A673 (cell line): Measurements from ENCODE around the gene SPAG9. TPM values are rescaled to one million over a fixed set of nuclear protein-coding genes. Genes with fewer than 3 reads are reported as not detected.

Experiments used
- BruUV-seq: library from RNA; stranded (reverse); fragments of 400-500 nt; replicated peaks from 2 replicates; lab custom pipeline; 2021; lab: Mats Ljungman, UMichigan
- CTCF ChIA-PET: fragments of 300-600 bp; sonication (Branson Sonifier 250); formaldehyde crosslinking; loops from one replicate; lab custom pipeline; 2022; ENCODE audit warnings: antibody characterized with exemption; lab: Charles Lee
- POLR2A ChIA-PET: fragments of 300-600 bp; sonication (Branson Sonifier 250); formaldehyde crosslinking; loops from one replicate; lab custom pipeline; 2022; ENCODE audit warnings: antibody characterized with exemption; ENCODE audit not compliant: low non-redundant PET; lab: Charles Lee
- DNase-seq: peaks from one replicate; pipeline ENCODE4 v3.0.0-alpha.2; 2015; ENCODE audit warnings: low spot score
- H3K27ac ChIP-seq: fragments of 200-600 bp; sonication (generic); 2 replicates; pipeline ENCODE4 v1.5.1; 2016; ENCODE audit warnings: mixed run types, low read depth, mild to moderate bottlenecking, mixed read lengths, antibody characterized with exemption, low read length; ENCODE audit not compliant: poor library complexity, severe bottlenecking
- H3K27me3 ChIP-seq: fragments of 200-600 bp; sonication (generic); replicated peaks from 2 replicates; pipeline ENCODE4 v1.6.1; 2017; ENCODE audit warnings: mixed run types, low read depth, mild to moderate bottlenecking, mixed read lengths, antibody characterized with exemption, low read length; ENCODE audit not compliant: insufficient read depth, poor library complexity
- H3K36me3 ChIP-seq: fragments of 200-600 bp; sonication (generic); 2 replicates; pipeline ENCODE4 v1.6.1; 2016; ENCODE audit warnings: mixed run types, mild to moderate bottlenecking, mixed read lengths, antibody characterized with exemption, low read length; ENCODE audit not compliant: insufficient read depth, poor library complexity, severe bottlenecking
- H3K4me1 ChIP-seq: fragments of 200-600 bp; sonication (generic); 2 replicates; pipeline ENCODE4 v1.6.1; 2017; ENCODE audit warnings: mixed run types, mild to moderate bottlenecking, mixed read lengths, antibody characterized with exemption, low read length; ENCODE audit not compliant: insufficient read depth, poor library complexity, severe bottlenecking
- H3K4me3 ChIP-seq: fragments of 200-600 bp; sonication (generic); 2 replicates; pipeline ENCODE4 v1.5.1; 2016; ENCODE audit warnings: low read depth, mixed run types, mild to moderate bottlenecking, mixed read lengths, low read length; ENCODE audit not compliant: poor library complexity, severe bottlenecking
- H3K9me3 ChIP-seq: fragments of 200-600 bp; sonication (generic); 2 replicates; pipeline ENCODE4 v1.6.1; 2016; ENCODE audit warnings: mixed run types, low read depth, mild to moderate bottlenecking, mixed read lengths, antibody characterized with exemption, low read length; ENCODE audit not compliant: poor library complexity, severe bottlenecking
- EZH2 ChIP-seq: fragments of 200-600 bp; sonication (generic); IDR thresholded peaks from 2 replicates; pipeline ENCODE4 v1.6.1; 2017; ENCODE audit warnings: borderline replicate concordance, low read depth, mild to moderate bottlenecking, mixed read lengths, antibody characterized with exemption, low read length; ENCODE audit not compliant: poor library complexity, severe bottlenecking
- intact Hi-C: fragments of 100-400 bp; cut with micrococcal nuclease; formaldehyde crosslinking; loops from one replicate; pipeline ENCODE4 v1.10.0; 2022; ENCODE audit not compliant: unreplicated experiment
- total RNA-seq: library from RNA; stranded (reverse); gene quantifications from 2 replicates; pipeline ENCODE4 v1.2.3, GENCODE V29; 2021
- TF ChIP-seq, protein P1 (sequence below): fragments of 300-800, 200-600 bp; sonication (generic); conservative IDR thresholded peaks from 2 replicates; pipeline ENCODE4 v1.5.1; 2017; ENCODE audit warnings: low read depth, mild to moderate bottlenecking, antibody characterized with exemption, low read length, moderate library complexity, mixed read lengths

Gene SPAG9
- total RNA-seq, 1 experiment from 2014 or later: 82.0 TPM

DNA sequence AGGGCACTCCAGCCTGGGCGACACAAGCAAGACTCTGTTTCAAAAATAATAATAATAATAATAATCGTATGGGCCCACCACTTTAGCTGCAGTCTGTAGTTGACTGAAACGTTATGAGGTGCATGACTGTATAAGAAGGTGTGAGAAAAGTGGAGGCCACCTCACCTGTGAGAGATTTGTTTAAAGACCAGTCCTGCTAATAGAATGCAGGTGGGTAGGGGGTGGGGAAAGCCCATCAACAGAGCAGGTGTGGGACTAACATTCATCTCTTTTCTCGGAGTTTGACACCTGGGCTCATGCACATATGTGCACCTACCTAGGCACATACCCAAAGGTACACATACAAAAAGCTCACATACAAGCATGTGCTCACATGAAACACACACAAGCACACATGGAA lies 186.5 kb downstream of the SPAG9 start:
- Histone ChIP-seq H3K27ac (no peak overlapping the region), H3K27me3 (no peaks in the 10 kb centered on the region), H3K36me3 (no peaks in the 10 kb centered on the region), H3K4me3 (no peak overlapping the region), H3K9me3 (no peaks in the 10 kb centered on the region), H3K4me1 (peaks cover 6% of the 10 kb centered on the region)
- TF ChIP-seq EZH2: no peak
- TF ChIP-seq, protein P1, sequence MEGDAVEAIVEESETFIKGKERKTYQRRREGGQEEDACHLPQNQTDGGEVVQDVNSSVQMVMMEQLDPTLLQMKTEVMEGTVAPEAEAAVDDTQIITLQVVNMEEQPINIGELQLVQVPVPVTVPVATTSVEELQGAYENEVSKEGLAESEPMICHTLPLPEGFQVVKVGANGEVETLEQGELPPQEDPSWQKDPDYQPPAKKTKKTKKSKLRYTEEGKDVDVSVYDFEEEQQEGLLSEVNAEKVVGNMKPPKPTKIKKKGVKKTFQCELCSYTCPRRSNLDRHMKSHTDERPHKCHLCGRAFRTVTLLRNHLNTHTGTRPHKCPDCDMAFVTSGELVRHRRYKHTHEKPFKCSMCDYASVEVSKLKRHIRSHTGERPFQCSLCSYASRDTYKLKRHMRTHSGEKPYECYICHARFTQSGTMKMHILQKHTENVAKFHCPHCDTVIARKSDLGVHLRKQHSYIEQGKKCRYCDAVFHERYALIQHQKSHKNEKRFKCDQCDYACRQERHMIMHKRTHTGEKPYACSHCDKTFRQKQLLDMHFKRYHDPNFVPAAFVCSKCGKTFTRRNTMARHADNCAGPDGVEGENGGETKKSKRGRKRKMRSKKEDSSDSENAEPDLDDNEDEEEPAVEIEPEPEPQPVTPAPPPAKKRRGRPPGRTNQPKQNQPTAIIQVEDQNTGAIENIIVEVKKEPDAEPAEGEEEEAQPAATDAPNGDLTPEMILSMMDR: no peak
- POLR2A ChIA-PET: no interaction called here
- CTCF ChIA-PET: interaction anchor here (0.5 kb wide), 1 partner anchor 19 kb away, joined by 6 read pairs; no protein-coding TSS in a partner anchor
- DNase-seq: no peak
- intact Hi-C loops: no loop called here
- no TSS peak for BruUV-seq

DNA sequence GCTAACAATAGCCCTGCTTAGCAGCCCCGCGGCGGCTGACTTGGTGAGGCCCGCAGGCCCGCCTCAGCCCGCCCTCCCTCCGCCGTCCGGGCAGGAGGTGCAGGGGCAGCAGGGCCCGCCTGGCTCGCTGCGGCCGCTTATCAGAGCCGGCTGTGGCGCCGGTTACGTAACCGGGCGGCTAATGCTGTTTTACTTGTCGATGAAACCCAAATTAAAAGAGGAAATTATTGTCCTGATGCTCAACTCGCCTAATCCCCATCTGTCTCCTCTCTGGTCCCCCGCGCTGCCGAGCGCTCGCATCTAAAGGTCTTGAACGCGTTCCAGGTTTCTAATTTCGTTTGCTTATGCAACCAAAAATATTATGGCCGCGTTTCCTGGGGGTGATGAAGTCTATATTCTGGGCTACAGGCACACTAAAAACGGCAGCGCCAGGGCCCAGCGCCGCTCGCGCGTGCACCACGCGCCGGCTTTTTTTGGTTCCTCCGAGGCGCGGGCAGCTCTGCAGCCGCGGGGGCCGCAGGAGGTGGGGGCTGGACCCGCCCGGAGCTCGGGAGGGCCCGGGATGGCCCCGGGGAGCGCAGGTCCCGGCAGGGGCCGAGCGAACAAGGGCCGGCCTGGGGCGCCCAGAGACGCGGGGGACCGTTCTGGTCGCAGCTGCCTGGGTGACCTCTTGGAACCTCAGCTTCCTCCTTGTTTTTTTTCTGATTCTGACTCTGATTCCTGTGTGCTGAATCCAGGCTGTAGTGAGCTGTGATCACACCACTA lies 189.3 kb downstream of the SPAG9 start:
- no peaks in the 10 kb centered on the region for H3K27me3 ChIP-seq
- TF ChIP-seq, protein P1: no peak
- H3K9me3 ChIP-seq: no peaks in the 10 kb centered on the region
- peak overlapping the region; percentile 37 for H3K4me3 ChIP-seq
- H3K4me1 ChIP-seq: peaks cover 6% of the 10 kb centered on the region
- H3K36me3 ChIP-seq: no peaks in the 10 kb centered on the region
- intact Hi-C loops: no loop called here
- ChIA-PET POLR2A (interaction anchor here (0.6 to 0.7 kb wide), 3 partner anchors 65 to 249 kb away, joined by 5 to 12 read pairs (median 7); partner anchors contain the start of gene TOB1), CTCF (interaction anchor here (0.7 kb wide), 1 partner anchor 70 kb away, joined by 9 read pairs; no protein-coding TSS in a partner anchor)
- BruUV-seq: no TSS peak
- DNase-seq: peak; percentile 71
- no peak overlapping the region for H3K27ac ChIP-seq

DNA sequence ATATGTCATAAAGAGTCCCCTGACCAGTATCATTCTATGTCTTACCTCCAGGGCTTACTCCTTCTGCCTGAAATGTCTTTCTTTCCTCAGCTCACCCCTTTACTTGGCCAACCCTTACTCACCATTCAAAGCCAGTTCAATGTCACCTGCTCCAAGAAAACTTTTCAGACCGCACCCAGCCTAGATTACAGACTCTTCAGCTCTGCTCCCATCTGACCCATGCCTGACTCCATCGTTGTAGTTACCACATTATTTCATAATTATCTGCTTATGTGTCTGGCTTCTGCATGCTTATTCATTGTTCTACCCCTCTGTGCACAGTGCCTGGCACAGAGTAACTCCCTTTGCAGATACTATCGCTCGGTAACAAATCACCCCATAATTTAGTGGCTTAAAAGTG lies 192.0 kb downstream of the SPAG9 start:
- no TSS peak for BruUV-seq
- peaks cover 6% of the 10 kb centered on the region for H3K4me1 ChIP-seq

More for the DNA sequence above, 192.0 kb downstream of the SPAG9 start:
- ChIA-PET POLR2A (no interaction called here), CTCF (no interaction called here)
- no peak for TF ChIP-seq EZH2
- TF ChIP-seq, protein P1: no peak
- H3K36me3 ChIP-seq: no peaks in the 10 kb centered on the region
- DNase-seq: no peak
- no peaks in the 10 kb centered on the region for H3K27me3 ChIP-seq
- no peaks in the 10 kb centered on the region for H3K9me3 ChIP-seq
- H3K4me3 ChIP-seq: no peak overlapping the region
- no peak overlapping the region for H3K27ac ChIP-seq
- intact Hi-C loops: no loop called here
